GM12874 (cell line): Measurements from ENCODE around the gene NYNRIN.

Source experiments
- CTCF ChIP-seq: IDR thresholded peaks from 2 replicates; pipeline ENCODE4 v1.5.1; 2011; ENCODE audit warnings: low read depth, mild to moderate bottlenecking, control low read depth, low read length, moderate library complexity; ENCODE audit not compliant: insufficient read depth

Gene NYNRIN

DNA sequence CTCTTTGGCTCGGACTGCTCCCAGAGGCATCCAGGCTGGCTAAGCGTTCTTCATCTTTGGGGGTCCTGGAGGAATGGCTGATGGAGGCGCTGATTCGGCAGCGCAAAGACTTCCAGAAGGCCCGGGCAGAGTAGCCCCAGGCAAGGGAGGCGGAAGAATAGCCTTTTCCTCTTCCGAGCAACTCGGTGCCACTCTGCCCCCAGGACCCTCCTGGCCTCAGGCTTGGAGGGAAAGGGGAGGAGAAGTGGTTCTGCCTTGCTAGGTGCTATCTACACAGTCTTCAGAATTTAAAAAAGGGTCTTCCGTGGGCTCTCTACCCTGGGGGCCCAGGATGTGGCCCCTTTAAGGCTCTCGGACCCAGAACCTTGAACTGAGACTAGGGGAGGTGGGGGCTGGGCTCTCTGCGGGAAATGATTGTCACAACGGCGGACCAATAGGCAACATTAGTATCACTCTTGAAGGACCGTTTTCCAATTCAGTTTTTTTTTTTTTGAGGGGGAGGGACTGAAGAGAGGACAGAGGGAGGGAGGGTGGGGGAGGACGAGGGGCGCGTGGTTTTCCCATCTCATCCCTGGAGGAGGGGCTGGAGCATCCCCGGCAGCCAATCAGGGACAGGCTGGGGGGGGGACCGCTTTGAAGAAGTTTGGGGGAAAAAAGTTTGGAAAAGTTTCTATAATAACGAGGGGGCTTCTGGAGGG is 31.1 kb upstream of the NYNRIN start, which contains the start of gene NFATC4:
Gene NFATC4, plus strand, starts transcription at position 671 of the 698 bp plus-strand sequence. CDS start 157 bp downstream, outside the sequence.
- no peak for TF ChIP-seq CTCF

DNA sequence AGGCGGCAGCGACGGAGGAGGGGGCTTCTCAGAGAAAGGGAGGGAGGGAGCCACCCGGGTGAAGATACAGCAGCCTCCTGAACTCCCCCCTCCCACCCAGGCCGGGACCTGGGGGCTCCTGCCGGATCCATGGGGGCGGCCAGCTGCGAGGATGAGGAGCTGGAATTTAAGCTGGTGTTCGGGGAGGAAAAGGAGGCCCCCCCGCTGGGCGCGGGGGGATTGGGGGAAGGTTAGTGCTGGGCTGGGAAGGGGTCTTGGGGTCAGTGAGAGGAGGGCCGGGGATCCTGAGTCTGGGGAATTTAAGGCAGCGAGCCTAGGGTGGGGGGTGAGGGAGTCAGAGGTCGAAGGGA is 30.6 kb upstream of the NYNRIN start:
- no peak for TF ChIP-seq CTCF

DNA sequence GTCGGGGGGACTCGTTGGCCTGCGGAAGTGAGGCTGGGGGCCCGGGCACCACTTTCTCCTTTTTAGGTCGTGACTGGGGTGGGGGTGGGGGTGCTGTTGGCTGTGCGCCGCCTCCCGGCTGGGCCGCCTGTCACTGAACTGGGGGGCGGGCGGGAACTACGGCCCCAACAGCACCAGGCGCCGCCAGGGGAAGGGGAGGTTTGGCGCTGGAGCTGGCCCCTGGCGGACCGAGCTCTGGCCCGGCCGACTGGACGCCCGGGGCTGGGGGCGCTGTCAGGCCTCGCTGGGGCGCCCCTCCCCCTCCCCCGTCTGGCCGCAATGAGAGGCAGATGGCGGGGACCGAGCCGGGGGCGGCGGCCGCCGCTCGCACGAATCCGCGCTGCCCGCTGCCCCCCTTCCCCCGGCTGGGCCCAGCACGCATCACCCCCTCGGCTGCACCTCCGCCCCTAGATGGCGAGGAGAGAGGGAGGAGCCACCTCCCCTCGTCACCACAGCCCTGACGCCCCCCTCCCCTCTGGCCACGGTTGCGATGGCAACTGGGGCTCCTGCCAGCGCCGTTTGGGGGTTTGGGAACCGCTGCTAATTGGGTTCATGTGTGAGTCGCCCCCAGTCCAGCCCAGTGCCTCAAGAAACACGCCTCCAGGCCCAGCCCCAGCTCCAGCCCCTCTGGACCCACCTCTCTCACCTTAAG is 30.1 kb upstream of the NYNRIN start:
- 0 out of 2 replicates have a peak, but pooled peaks have one; percentile 4 for TF ChIP-seq CTCF

DNA sequence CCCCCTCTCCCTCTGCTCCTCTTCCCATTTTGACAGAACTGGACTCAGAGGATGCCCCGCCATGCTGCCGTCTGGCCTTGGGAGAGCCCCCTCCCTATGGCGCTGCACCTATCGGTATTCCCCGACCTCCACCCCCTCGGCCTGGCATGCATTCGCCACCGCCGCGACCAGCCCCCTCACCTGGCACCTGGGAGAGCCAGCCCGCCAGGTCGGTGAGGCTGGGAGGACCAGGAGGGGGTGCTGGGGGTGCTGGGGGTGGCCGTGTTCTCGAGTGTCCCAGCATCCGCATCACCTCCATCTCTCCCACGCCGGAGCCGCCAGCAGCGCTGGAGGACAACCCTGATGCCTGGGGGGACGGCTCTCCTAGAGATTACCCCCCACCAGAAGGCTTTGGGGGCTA is 29.3 kb upstream of the NYNRIN start:
- no peak for TF ChIP-seq CTCF

GRCh38 chr14:24369907-24370687 is 28.7 kb upstream of the NYNRIN start:
- no peak for TF ChIP-seq CTCF

GRCh38 chr14:24370748-24371147 is 28.1 kb upstream of the NYNRIN start:
- TF ChIP-seq CTCF, result no peak
